Stomach smooth muscle (tissue), 2 donors: ENCODE data around the gene ADAR.
A peak's percentile ranks its signal among the peaks of the same experiment; 100 is the strongest.

ENCODE experiments used
- H3K27ac ChIP-seq: one replicate; pipeline ENCODE4 v1.7.0; 2013; ENCODE audit warnings: mild to moderate bottlenecking, low read length, inconsistent platforms
- H3K27me3 ChIP-seq, 2 donors: one replicate each; pipeline ENCODE4 v1.7.0; 2013; ENCODE audit warnings: low read length in 2 of 2; ENCODE audit not compliant: insufficient read depth in 2 of 2, control insufficient read depth in 1 of 2
- H3K36me3 ChIP-seq, 2 donors: one replicate each; pipeline ENCODE4 v1.7.0; 2013; ENCODE audit warnings: low read length in 2 of 2; ENCODE audit not compliant: control insufficient read depth in 2 of 2, insufficient read depth in 2 of 2
- H3K4me1 ChIP-seq: one replicate; pipeline ENCODE4 v1.7.0; 2013; ENCODE audit warnings: low read length; ENCODE audit not compliant: control insufficient read depth, insufficient read depth
- H3K4me3 ChIP-seq, 2 donors: one replicate each; pipeline ENCODE4 v1.7.0; 2013; ENCODE audit warnings: low read length in 2 of 2
- H3K9ac ChIP-seq, 2 donors: one replicate each; pipeline ENCODE4 v1.7.0; 2013; ENCODE audit warnings: low read length in 2 of 2, mild to moderate bottlenecking in 1 of 2
- H3K9me3 ChIP-seq, 2 donors: one replicate each; pipeline ENCODE4 v1.7.0; 2013; ENCODE audit warnings: low read length in 2 of 2; ENCODE audit not compliant: control insufficient read depth in 2 of 2
- donor health status: healthy.
- donor health status: Pancreatic carcinoma.

ADAR gene

GRCh38 chr1:154627257-154628120, 19.5 kb upstream of the ADAR start:
- Histone ChIP-seq H3K9me3 (peaks cover 0 to 4% of the 10 kb centered on the region in 2 donors), H3K4me1 (peaks cover 15% of the 10 kb centered on the region), H3K36me3 (peaks cover 3% of the 10 kb centered on the region in 2 donors), H3K27ac (peak overlapping the region; percentile 92), H3K4me3 (peak overlapping the region; percentile 63 to 86), H3K27me3 (no peaks in the 10 kb centered on the region), H3K9ac (peak overlapping the region; percentile 74 to 96)

GRCh38 chr1:154626456-154627256, 18.7 kb upstream of the ADAR start:
- peaks cover 3 to 5% of the 10 kb centered on the region in 2 donors for H3K36me3 ChIP-seq
- peaks cover 15% of the 10 kb centered on the region for H3K4me1 ChIP-seq
- H3K27ac ChIP-seq: peak overlapping the region; percentile 92
- H3K9ac ChIP-seq: peak overlapping the region; percentile 74 to 96
- peak overlapping the region; percentile 63 to 86 for H3K4me3 ChIP-seq
- H3K27me3 ChIP-seq: no peaks in the 10 kb centered on the region
- peaks cover 0 to 4% of the 10 kb centered on the region in 2 donors for H3K9me3 ChIP-seq

- H3K9me3 ChIP-seq: peaks cover 0 to 3% of the 10 kb centered on the region in 2 donors
- H3K27me3 ChIP-seq: no peaks in the 10 kb centered on the region
- peaks cover 15% of the 10 kb centered on the region for H3K4me1 ChIP-seq
- no peak overlapping the region for H3K4me3 ChIP-seq
- no peak overlapping the region for H3K9ac ChIP-seq
- no peak overlapping the region for H3K27ac ChIP-seq
- peaks cover 3 to 5% of the 10 kb centered on the region in 2 donors for H3K36me3 ChIP-seq
Observed at GRCh38 chr1:154624746-154625643, 17.0 kb upstream of the ADAR start.

GRCh38 chr1:154623358-154623757, 15.4 kb upstream of the ADAR start:
- H3K27ac ChIP-seq: no peak overlapping the region
- no peaks in the 10 kb centered on the region for H3K27me3 ChIP-seq
- H3K4me1 ChIP-seq: peaks cover 15% of the 10 kb centered on the region
- H3K4me3 ChIP-seq: no peak overlapping the region
- peaks cover 3 to 5% of the 10 kb centered on the region in 2 donors for H3K36me3 ChIP-seq
- no peak overlapping the region for H3K9ac ChIP-seq
- H3K9me3 ChIP-seq: no peaks in the 10 kb centered on the region

GRCh38 chr1:154622503-154623039, 14.6 kb upstream of the ADAR start:
- H3K27me3 ChIP-seq: no peaks in the 10 kb centered on the region
- H3K36me3 ChIP-seq: peaks cover 3 to 5% of the 10 kb centered on the region in 2 donors
- H3K9ac ChIP-seq: no peak overlapping the region
- H3K27ac ChIP-seq: no peak overlapping the region
- peaks cover 15% of the 10 kb centered on the region for H3K4me1 ChIP-seq
- H3K9me3 ChIP-seq: no peaks in the 10 kb centered on the region
- no peak overlapping the region for H3K4me3 ChIP-seq

- Histone ChIP-seq H3K4me3 (no peak overlapping the region), H3K9me3 (no peaks in the 10 kb centered on the region), H3K27me3 (no peaks in the 10 kb centered on the region), H3K27ac (no peak overlapping the region), H3K9ac (no peak overlapping the region), H3K4me1 (peaks cover 10% of the 10 kb centered on the region), H3K36me3 (peaks cover 3 to 5% of the 10 kb centered on the region in 2 donors)
Observed at GRCh38 chr1:154621875-154622274, 13.9 kb upstream of the ADAR start.

GRCh38 chr1:154620751-154621150, 12.8 kb upstream of the ADAR start:
- Histone ChIP-seq H3K27me3 (no peaks in the 10 kb centered on the region), H3K9me3 (no peaks in the 10 kb centered on the region), H3K4me1 (peaks cover 12% of the 10 kb centered on the region), H3K9ac (no peak overlapping the region), H3K36me3 (peaks cover 3 to 5% of the 10 kb centered on the region in 2 donors), H3K27ac (no peak overlapping the region), H3K4me3 (no peak overlapping the region)

GRCh38 chr1:154619181-154619948, 11.4 kb upstream of the ADAR start:
- Histone ChIP-seq H3K4me1 (peaks cover 12% of the 10 kb centered on the region), H3K27ac (no peak overlapping the region), H3K4me3 (no peak overlapping the region)

GRCh38 chr1:154616659-154617345, 8.8 kb upstream of the ADAR start:
- no peak overlapping the region for H3K4me3 ChIP-seq
- peaks cover 9% of the 10 kb centered on the region for H3K4me1 ChIP-seq
- H3K27me3 ChIP-seq: no peaks in the 10 kb centered on the region
- no peaks in the 10 kb centered on the region for H3K9me3 ChIP-seq
- H3K36me3 ChIP-seq: peaks cover 0 to under 1% of the 10 kb centered on the region in 2 donors
- no peak overlapping the region for H3K9ac ChIP-seq
- no peak overlapping the region for H3K27ac ChIP-seq

More at GRCh38 chr1:154619181-154619948, 11.4 kb upstream of the ADAR start:
- Histone ChIP-seq H3K9ac (no peak overlapping the region), H3K27me3 (no peaks in the 10 kb centered on the region), H3K36me3 (peaks cover 3% of the 10 kb centered on the region in 2 donors), H3K9me3 (no peaks in the 10 kb centered on the region)
